ENCODE data around the gene FAM200C. TPM values are rescaled to one million over a fixed set of nuclear protein-coding genes. Genes with fewer than 3 reads are reported as not detected.
A peak's percentile ranks its signal among the peaks of the same experiment; 100 is the strongest.

The FAM200C gene
- total RNA-seq, 1 donor from 2014 or later, result not detected

DNA sequence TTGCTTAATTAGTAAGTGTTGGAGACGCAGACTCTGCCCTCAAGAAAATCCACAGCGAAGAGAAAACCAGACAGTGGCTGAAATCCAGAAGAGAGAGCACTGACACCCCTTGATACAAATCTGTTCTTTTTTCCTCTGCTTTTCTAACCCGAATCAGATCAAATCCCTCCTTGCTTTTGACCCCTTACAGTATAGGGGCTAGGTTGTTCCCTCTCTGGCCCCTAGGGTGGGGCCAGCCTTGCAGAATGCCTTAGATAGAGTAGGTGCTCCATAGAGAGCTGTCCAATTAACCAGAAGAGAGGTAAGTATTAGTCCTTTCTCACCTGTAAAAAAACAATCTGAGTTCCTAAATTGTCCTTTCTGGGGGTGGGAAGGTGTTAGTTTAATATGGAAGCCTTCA is 39.5 kb downstream of the FAM200C start:
- Histone ChIP-seq H3K27me3 (no peaks in the 10 kb centered on the region), H3K4me3 (peak overlapping the region; percentile 7 to 31), H3K36me3 (no peaks in the 10 kb centered on the region), H3K4me1 (peaks cover 21 to 42% of the 10 kb centered on the region in 2 donors), H3K9me3 (no peaks in the 10 kb centered on the region), H3K27ac (peak overlapping the region; percentile 89 to 93)
- DNase-seq (ENCODE audit: low spot score in 2 of 2), result no peak
- intact Hi-C loops (cut with DNase I), result no loop called here
- TF ChIP-seq, protein P1, sequence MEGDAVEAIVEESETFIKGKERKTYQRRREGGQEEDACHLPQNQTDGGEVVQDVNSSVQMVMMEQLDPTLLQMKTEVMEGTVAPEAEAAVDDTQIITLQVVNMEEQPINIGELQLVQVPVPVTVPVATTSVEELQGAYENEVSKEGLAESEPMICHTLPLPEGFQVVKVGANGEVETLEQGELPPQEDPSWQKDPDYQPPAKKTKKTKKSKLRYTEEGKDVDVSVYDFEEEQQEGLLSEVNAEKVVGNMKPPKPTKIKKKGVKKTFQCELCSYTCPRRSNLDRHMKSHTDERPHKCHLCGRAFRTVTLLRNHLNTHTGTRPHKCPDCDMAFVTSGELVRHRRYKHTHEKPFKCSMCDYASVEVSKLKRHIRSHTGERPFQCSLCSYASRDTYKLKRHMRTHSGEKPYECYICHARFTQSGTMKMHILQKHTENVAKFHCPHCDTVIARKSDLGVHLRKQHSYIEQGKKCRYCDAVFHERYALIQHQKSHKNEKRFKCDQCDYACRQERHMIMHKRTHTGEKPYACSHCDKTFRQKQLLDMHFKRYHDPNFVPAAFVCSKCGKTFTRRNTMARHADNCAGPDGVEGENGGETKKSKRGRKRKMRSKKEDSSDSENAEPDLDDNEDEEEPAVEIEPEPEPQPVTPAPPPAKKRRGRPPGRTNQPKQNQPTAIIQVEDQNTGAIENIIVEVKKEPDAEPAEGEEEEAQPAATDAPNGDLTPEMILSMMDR (IDR thresholded peaks at IDR 0.05), result no peak

DNA sequence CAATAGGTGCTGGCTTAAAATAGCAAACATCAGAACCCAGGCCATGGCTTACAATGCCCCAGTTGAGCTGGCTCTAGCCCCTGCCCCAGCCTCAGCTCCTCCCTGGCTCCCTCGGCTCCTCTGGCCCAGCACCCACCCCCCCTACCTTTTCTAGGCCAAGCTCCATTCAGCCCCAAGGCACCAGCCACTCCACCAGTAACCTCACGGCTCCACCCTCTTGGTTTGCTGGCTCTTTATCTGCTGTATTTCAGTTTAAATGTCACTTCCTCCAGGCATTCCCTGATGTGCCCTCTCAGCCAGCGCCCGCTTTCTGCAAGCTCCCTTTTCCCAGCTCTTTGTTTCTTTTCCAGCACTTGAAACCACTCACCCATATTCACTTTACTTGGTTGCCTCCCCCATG is 40.0 kb downstream of the FAM200C start:
- Histone ChIP-seq H3K27ac (peak overlapping the region; percentile 89 to 93), H3K4me3 (peak overlapping the region; percentile 7 to 31), H3K27me3 (no peaks in the 10 kb centered on the region), H3K4me1 (peaks cover 21 to 42% of the 10 kb centered on the region in 2 donors), H3K9me3 (no peaks in the 10 kb centered on the region), H3K36me3 (no peaks in the 10 kb centered on the region)
- intact Hi-C loops (cut with DNase I), result no loop called here
- TF ChIP-seq, protein P1 (IDR thresholded peaks at IDR 0.05), result no peak
- no peak for DNase-seq (ENCODE audit: low spot score in 2 of 2)

DNA sequence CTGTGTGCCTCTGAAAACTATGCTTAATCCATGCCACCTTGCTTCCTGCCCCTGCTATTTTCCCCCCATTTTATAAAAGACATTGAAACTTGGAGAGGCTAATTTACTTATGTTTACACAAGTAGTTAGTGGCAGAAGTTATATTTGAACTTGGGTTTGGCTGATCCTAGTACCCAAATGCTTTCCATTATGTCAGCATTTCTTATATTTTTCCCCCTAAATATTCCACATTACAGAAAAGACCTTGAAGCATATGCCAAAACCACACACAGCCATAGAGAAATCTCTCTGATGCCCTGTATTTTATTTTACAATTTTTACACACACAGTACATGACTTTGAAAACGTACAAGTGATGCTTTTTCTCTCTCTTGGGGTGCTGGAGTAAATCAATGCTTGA is 40.6 kb downstream of the FAM200C start:
- H3K4me1 ChIP-seq, result peaks cover 21 to 42% of the 10 kb centered on the region in 2 donors
- intact Hi-C loops (cut with DNase I), result no loop called here
- DNase-seq (ENCODE audit: low spot score in 2 of 2), result no peak

DNA sequence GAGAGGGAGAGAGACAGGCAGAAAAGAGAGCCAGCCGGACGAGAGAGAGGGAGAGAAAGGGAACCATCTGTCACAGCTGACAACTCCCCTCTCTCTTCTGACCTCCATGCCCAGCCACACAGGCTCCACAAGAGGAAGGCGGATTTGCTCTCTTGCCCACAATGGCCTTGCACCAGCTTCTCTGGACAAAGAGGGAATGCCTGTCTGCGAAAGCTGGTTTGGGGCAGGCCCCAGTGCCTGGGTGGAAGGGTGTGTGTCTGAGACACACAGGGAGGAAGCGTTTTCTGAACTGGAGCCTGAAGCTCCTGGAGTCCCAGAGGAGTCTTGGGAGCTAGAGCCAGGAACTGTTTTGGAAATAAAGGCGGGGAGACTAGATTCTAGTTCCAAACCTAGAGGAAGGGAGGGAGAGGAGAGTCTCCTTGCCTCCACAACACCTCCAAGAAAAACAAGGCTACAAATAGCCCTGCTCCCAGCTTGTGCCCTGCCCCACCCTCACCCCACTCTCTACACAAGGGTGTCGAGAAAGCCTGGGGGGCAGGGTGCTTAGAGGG is 41.9 kb downstream of the FAM200C start:
- Histone ChIP-seq H3K36me3 (no peaks in the 10 kb centered on the region), H3K27ac (peak overlapping the region; percentile 89 to 93), H3K27me3 (no peaks in the 10 kb centered on the region), H3K4me1 (peaks cover 24 to 37% of the 10 kb centered on the region in 2 donors), H3K4me3 (peak overlapping the region; percentile 11 to 46), H3K9me3 (no peaks in the 10 kb centered on the region)
- peak in 1 of 2 donors; percentile 76 for DNase-seq (ENCODE audit: low spot score in 2 of 2)
- intact Hi-C loops (cut with DNase I), result no loop called here
- TF ChIP-seq, protein P1 (IDR thresholded peaks at IDR 0.05), result no peak

More for the DNA sequence above, 40.6 kb downstream of the FAM200C start:
- Histone ChIP-seq H3K9me3 (no peaks in the 10 kb centered on the region), H3K27ac (peak overlapping the region; percentile 89 to 93), H3K27me3 (no peaks in the 10 kb centered on the region), H3K4me3 (no peak overlapping the region), H3K36me3 (no peaks in the 10 kb centered on the region)
- TF ChIP-seq, protein P1 (IDR thresholded peaks at IDR 0.05), result no peak

DNA sequence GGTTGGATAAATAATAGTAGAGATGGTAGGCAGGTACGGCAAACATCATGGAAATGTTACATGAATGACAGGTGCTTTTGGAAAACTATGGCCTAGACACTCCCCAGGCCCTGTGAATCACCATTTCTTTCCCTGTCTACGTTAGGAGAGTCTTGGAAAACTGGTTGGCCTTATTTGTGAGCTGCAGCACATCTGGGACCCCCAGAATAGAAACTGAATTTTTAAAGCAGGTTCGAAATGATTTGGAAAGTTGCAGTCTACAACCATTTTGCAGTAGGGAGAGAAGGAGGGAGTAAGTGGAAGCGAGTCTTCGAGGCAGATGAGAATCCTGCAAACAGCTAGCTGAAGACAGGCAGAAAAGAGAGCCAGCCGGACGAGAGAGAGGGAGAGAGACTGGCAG is 42.5 kb downstream of the FAM200C start:
- intact Hi-C loops (cut with DNase I), result no loop called here
- Histone ChIP-seq H3K27me3 (no peaks in the 10 kb centered on the region), H3K4me3 (peak overlapping the region in 1 of 2 donors; percentile 46), H3K9me3 (no peaks in the 10 kb centered on the region), H3K27ac (peak overlapping the region; percentile 89 to 93), H3K4me1 (peaks cover 24 to 35% of the 10 kb centered on the region in 2 donors), H3K36me3 (no peaks in the 10 kb centered on the region)
- no peak for DNase-seq (ENCODE audit: low spot score in 2 of 2)
- TF ChIP-seq, protein P1 (IDR thresholded peaks at IDR 0.05), result no peak

Measured in ascending aorta (tissue), 2 donors.